Fibroblast of pulmonary artery (primary cell): Measurements from ENCODE around the gene CPT2.
A peak's percentile ranks its signal among the peaks of the same experiment; 100 is the strongest.

Experiments used
- DNase-seq: peaks from one replicate; pipeline ENCODE4 v3.0.0-alpha.2; 2010; ENCODE audit warnings: low read depth
- H3K4me3 ChIP-seq: replicated peaks from 2 replicates; pipeline ENCODE4 v1.5.1; 2011; ENCODE audit warnings: low read depth, mild to moderate bottlenecking, control low read depth, low read length, moderate library complexity
- CTCF ChIP-seq: IDR thresholded peaks from 2 replicates; pipeline ENCODE4 v1.5.1; 2011; ENCODE audit warnings: mild to moderate bottlenecking, control low read depth, low read length, inconsistent platforms; ENCODE audit errors: missing control alignments

CPT2 gene

GRCh38 chr1:53188099-53188498, 8.5 kb upstream of the CPT2 start:
- DNase-seq: no peak
- H3K4me3 ChIP-seq: no peak overlapping the region
- TF ChIP-seq CTCF: no peak

GRCh38 chr1:53189061-53189460, 7.6 kb upstream of the CPT2 start:
- no peak overlapping the region for H3K4me3 ChIP-seq
- no peak for TF ChIP-seq CTCF
- no peak for DNase-seq

- TF ChIP-seq CTCF: no peak
- DNase-seq: no peak
- H3K4me3 ChIP-seq: no peak overlapping the region
Observed at GRCh38 chr1:53190210-53190611, 6.4 kb upstream of the CPT2 start.

GRCh38 chr1:53195246-53196016, 1.2 kb upstream of the CPT2 start:
- no peak for TF ChIP-seq CTCF
- H3K4me3 ChIP-seq: no peak overlapping the region
- DNase-seq: no peak

GRCh38 chr1:53196017-53196484, 573 bp upstream of the CPT2 start:
- H3K4me3 ChIP-seq: peak overlapping the region; percentile 84
- DNase-seq: no peak
- no peak for TF ChIP-seq CTCF

- peak; percentile 34 for DNase-seq
- H3K4me3 ChIP-seq: peak overlapping the region; percentile 84
- no peak for TF ChIP-seq CTCF
Observed at GRCh38 chr1:53197291-53198200, 922 bp downstream of the CPT2 start.
